Keratinocyte (primary cell): Measurements from ENCODE around the gene HNRNPL. TPM values are rescaled to one million over a fixed set of nuclear protein-coding genes. Genes with fewer than 3 reads are reported as not detected.

ENCODE experiments used
- DNase-seq: peaks from one replicate; pipeline ENCODE4 v3.0.0-alpha.2; 2011; ENCODE audit warnings: low read depth, missing footprints, low spot score
- FAIRE-seq: peaks from 2 replicates; lab custom pipeline; 2011; peaks lifted over from hg19 to GRCh38; lab: Jason Lieb, UNC
- H2AFZ ChIP-seq: 2 replicates; pipeline ENCODE4 v1.6.0; 2012; ENCODE audit warnings: low read length, control low read depth, inconsistent platforms; ENCODE audit not compliant: control insufficient read depth
- H3K27ac ChIP-seq: 2 replicates; pipeline ENCODE4 v1.5.1; 2011; ENCODE audit warnings: low read length; ENCODE audit not compliant: control insufficient read depth, insufficient read depth
- H3K27me3 ChIP-seq: 3 replicates; pipeline ENCODE4 v1.6.0; 2011; ENCODE audit warnings: low read length; ENCODE audit not compliant: control insufficient read depth, insufficient read depth; ENCODE audit errors: extremely low read depth
- H3K36me3 ChIP-seq, 2 experiments: 2 replicates in 1 of 2; 3 replicates in 1 of 2; pipeline ENCODE4 v1.5.1; 2011; ENCODE audit warnings: low read length in 2 of 2, mild to moderate bottlenecking in 1 of 2; ENCODE audit not compliant: control insufficient read depth in 2 of 2, insufficient read depth in 2 of 2; ENCODE audit errors: extremely low read depth in 1 of 2
- H3K4me1 ChIP-seq: 3 replicates; pipeline ENCODE4 v1.5.1; 2011; ENCODE audit warnings: low read length; ENCODE audit not compliant: control insufficient read depth, insufficient read depth; ENCODE audit errors: extremely low read depth
- H3K4me2 ChIP-seq: 3 replicates; pipeline ENCODE4 v1.6.0; 2011; ENCODE audit warnings: low read depth, low read length; ENCODE audit not compliant: control insufficient read depth, insufficient read depth; ENCODE audit errors: extremely low read depth
- H3K4me3 ChIP-seq, 3 experiments: fragments of 200-600 bp in 1 of 3; sonication (generic) in 1 of 3; 2 replicates in 2 of 3; 3 replicates in 1 of 3; pipeline ENCODE4 v1.5.1; 2011 to 2016; ENCODE audit warnings: low read length in 3 of 3, mild to moderate bottlenecking in 3 of 3, control low read depth in 2 of 3, inconsistent platforms in 1 of 3, low read depth in 1 of 3, mixed read lengths in 1 of 3, mixed run types in 1 of 3, moderate library complexity in 1 of 3; ENCODE audit not compliant: control insufficient read depth in 2 of 3, insufficient read depth in 2 of 3; ENCODE audit errors: extremely low read depth in 1 of 3
- H3K79me2 ChIP-seq: 2 replicates; pipeline ENCODE4 v1.6.0; 2012; ENCODE audit warnings: low read length; ENCODE audit not compliant: control insufficient read depth, insufficient read depth
- H3K9ac ChIP-seq: 3 replicates; pipeline ENCODE4 v1.6.0; 2011; ENCODE audit warnings: low read length; ENCODE audit not compliant: control insufficient read depth, insufficient read depth; ENCODE audit errors: extremely low read depth
- H3K9me1 ChIP-seq: 3 replicates; pipeline ENCODE4 v1.6.0; 2011; ENCODE audit warnings: low read length; ENCODE audit not compliant: control insufficient read depth, insufficient read depth; ENCODE audit errors: extremely low read depth
- H3K9me3 ChIP-seq: 2 replicates; pipeline ENCODE4 v1.5.1; 2012; ENCODE audit warnings: low read depth, low read length; ENCODE audit not compliant: control insufficient read depth
- H4K20me1 ChIP-seq: 3 replicates; pipeline ENCODE4 v1.6.0; 2011; ENCODE audit warnings: low read length; ENCODE audit not compliant: control insufficient read depth, insufficient read depth; ENCODE audit errors: extremely low read depth
- EZH2 ChIP-seq: IDR thresholded peaks from one replicate; pipeline ENCODE4 v1.6.1; 2012; ENCODE audit warnings: inconsistent platforms, mild to moderate bottlenecking, low read length, moderate library complexity
- dilution Hi-C: fragments of 300-500 bp; cut with MboI; formaldehyde crosslinking; loops from one replicate; pipeline ENCODE4 v1.7.0; 2020; ENCODE audit warnings: low sequenced_read_pairs; ENCODE audit not compliant: extremely low pct_ligation_motif_present
- polyA plus RNA-seq, 5 experiments: library from polyadenylated mRNA; depleted of rRNA in 3 of 5; stranded (reverse) in 3 of 5; stranded (forward) in 1 of 5; unstranded in 1 of 5; fragments of >200 nt; gene quantifications; 1 replicate in 1 of 5; 2 replicates in 3 of 5; 3 replicates in 1 of 5; pipeline versions ENCODE4 v1.2.1 to v1.2.3, GENCODE V29; 2011 to 2012; ENCODE audit warnings: missing spikeins in 2 of 5, low read depth in 1 of 5, low replicate concordance in 1 of 5
- TF ChIP-seq, protein P1 (sequence below), 3 experiments: IDR thresholded peaks in 1 of 3; conservative IDR thresholded peaks in 1 of 3; optimal IDR thresholded peaks in 1 of 3; 2 replicates in 2 of 3; 3 replicates in 1 of 3; pipeline versions ENCODE3 to v1.5.1; 2011; ENCODE audit warnings: low read length in 3 of 3, mild to moderate bottlenecking in 3 of 3, moderate library complexity in 2 of 3, control low read depth in 1 of 3, inconsistent platforms in 1 of 3; ENCODE audit not compliant: insufficient read depth in 2 of 3; ENCODE audit errors: extremely low read depth in 1 of 3

HNRNPL gene
- polyA plus RNA-seq, 1 donor (not counting 4 experiments of a cell fraction or from before 2014, with no cell fraction given): 308 TPM

DNA sequence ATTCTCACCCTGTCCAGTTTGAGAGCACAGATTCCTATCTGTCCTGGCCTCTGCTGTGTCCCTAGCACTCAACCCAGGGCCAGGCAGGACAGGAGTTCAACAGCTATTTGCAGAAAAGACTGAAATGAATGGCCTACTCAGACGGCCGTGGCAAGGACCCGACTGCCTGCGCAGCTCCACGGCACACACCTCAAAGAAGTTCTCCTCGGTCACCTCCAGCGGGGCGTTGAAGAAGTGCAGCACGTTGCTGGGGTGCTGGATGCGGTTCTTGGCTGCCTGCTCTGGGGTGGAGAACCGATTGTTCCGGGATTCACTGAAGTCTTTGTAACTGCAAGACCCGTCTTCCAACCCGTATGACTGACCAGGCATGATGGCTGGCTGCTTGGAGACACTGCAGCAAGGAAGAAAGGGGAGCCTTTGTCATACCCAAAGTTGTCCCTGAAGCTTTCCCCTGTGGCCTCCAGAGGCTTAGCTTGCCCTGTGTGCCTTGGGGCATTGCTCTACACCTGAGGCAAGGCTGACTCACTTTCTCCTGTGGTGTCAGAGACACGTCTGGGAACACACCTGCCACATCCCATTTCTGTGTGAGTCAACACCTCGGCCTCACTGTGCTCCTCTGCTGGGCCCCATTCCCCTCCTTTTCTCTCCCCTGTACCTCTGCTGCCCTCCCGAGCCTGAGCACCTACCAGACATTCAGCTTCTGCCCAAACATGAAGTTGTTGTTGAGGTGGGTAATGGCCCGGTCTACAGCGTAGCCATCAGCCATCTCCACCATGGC lies 11.4 kb downstream of the HNRNPL start:
- peak overlapping the region; percentile 80 for H3K27ac ChIP-seq
- dilution Hi-C loops: no loop called here

DNA sequence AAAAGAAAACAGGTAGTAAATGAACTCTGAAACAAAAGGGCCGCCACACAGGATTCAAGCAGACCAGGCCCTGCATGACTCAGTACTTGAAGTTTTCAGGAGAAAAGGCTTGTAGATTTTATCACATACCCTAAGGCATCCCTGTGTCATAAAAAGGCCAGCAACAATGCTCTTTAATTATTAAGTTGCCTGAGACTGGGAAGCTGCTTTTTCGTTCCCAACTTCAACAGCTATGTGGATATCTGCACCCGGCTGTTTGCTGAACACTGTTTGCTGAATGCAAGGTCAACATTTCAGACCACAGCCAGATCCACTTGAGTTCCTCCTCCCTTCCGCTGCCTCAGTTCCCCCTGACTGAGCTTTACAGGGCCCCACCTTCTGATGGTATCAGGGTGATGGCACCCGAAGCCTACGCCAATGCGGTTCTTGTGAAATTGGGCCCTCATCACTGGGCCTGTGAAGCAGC lies 12.1 kb downstream of the HNRNPL start:
- FAIRE-seq (peak; percentile 68), DNase-seq (no peak)
- H3K36me3 ChIP-seq: peaks cover 33 to 47% of the 10 kb centered on the region in 2 experiments
- H3K9me1 ChIP-seq: peaks cover 8% of the 10 kb centered on the region
- H3K9me3 ChIP-seq: no peaks in the 10 kb centered on the region
- dilution Hi-C loops: no loop called here
- H3K4me1 ChIP-seq: peaks cover 57% of the 10 kb centered on the region
- H3K27me3 ChIP-seq: no peaks in the 10 kb centered on the region
- peak overlapping the region; percentile 67 for H3K4me2 ChIP-seq
- H3K9ac ChIP-seq: peak overlapping the region; percentile 71
- peak overlapping the region; percentile 80 for H3K27ac ChIP-seq
- TF ChIP-seq, protein P1, sequence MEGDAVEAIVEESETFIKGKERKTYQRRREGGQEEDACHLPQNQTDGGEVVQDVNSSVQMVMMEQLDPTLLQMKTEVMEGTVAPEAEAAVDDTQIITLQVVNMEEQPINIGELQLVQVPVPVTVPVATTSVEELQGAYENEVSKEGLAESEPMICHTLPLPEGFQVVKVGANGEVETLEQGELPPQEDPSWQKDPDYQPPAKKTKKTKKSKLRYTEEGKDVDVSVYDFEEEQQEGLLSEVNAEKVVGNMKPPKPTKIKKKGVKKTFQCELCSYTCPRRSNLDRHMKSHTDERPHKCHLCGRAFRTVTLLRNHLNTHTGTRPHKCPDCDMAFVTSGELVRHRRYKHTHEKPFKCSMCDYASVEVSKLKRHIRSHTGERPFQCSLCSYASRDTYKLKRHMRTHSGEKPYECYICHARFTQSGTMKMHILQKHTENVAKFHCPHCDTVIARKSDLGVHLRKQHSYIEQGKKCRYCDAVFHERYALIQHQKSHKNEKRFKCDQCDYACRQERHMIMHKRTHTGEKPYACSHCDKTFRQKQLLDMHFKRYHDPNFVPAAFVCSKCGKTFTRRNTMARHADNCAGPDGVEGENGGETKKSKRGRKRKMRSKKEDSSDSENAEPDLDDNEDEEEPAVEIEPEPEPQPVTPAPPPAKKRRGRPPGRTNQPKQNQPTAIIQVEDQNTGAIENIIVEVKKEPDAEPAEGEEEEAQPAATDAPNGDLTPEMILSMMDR (optimal IDR thresholded peaks at IDR 0.05 in 1 of 3, IDR thresholded peaks at IDR 0.05 in 1 of 3, conservative IDR thresholded peaks at IDR 0.05 in 1 of 3; ENCODE audit: extremely low read depth in 1 of 3, insufficient read depth in 2 of 3, low read length in 3 of 3): no peak
- no peak for TF ChIP-seq EZH2
- H2AFZ ChIP-seq: no peak overlapping the region
- peak overlapping the region in 2 of 3 experiments; percentile 3 to 14 for H3K4me3 ChIP-seq
- H4K20me1 ChIP-seq: peaks cover 9% of the 10 kb centered on the region
- H3K79me2 ChIP-seq: peaks cover 21% of the 10 kb centered on the region

More for the DNA sequence above, 11.4 kb downstream of the HNRNPL start:
- Histone ChIP-seq H3K79me2 (peaks cover 28% of the 10 kb centered on the region), H3K9me1 (peaks cover 8% of the 10 kb centered on the region), H3K4me2 (peak overlapping the region; percentile 67), H2AFZ (no peak overlapping the region), H3K36me3 (peaks cover 39 to 54% of the 10 kb centered on the region in 2 experiments), H3K9me3 (no peaks in the 10 kb centered on the region), H3K27me3 (no peaks in the 10 kb centered on the region), H4K20me1 (peaks cover 14% of the 10 kb centered on the region), H3K9ac (peak overlapping the region; percentile 71), H3K4me3 (peak overlapping the region in 1 of 3 experiments; percentile 3), H3K4me1 (peaks cover 57% of the 10 kb centered on the region)
- FAIRE-seq (peak; percentile 100), DNase-seq (peak; percentile 98)
- TF ChIP-seq, protein P1 (optimal IDR thresholded peaks at IDR 0.05 in 1 of 3, IDR thresholded peaks at IDR 0.05 in 1 of 3, conservative IDR thresholded peaks at IDR 0.05 in 1 of 3; ENCODE audit: extremely low read depth in 1 of 3, insufficient read depth in 2 of 3, low read length in 3 of 3): peak; percentile 45 to 81 (median 79)
- TF ChIP-seq EZH2: no peak
